Prostate gland (tissue), 2 donors: ENCODE measurements around the gene WWP2.

ENCODE experiments used
- CTCF ChIP-seq, 4 experiments: fragments of 200-600 bp in 2 of 4; fragments of 450-650 bp in 2 of 4; sonication (generic) in 2 of 4; IDR thresholded peaks; 1 replicate in 3 of 4; 2 replicates in 1 of 4; pipeline ENCODE4 v1.5.1; 2016 to 2019; ENCODE audit warnings: antibody characterized with exemption in 4 of 4, mild to moderate bottlenecking in 2 of 4, moderate library complexity in 2 of 4
- POLR2A ChIP-seq: fragments of 450-650 bp; IDR thresholded peaks from one replicate; pipeline ENCODE4 v1.6.1; 2016; ENCODE audit warnings: antibody characterized with exemption, mild to moderate bottlenecking
- POLR2AphosphoS5 ChIP-seq: sonication (generic); formaldehyde crosslinking; IDR thresholded peaks from one replicate; pipeline ENCODE4 v1.6.1; 2017; ENCODE audit warnings: antibody characterized with exemption

DNA sequence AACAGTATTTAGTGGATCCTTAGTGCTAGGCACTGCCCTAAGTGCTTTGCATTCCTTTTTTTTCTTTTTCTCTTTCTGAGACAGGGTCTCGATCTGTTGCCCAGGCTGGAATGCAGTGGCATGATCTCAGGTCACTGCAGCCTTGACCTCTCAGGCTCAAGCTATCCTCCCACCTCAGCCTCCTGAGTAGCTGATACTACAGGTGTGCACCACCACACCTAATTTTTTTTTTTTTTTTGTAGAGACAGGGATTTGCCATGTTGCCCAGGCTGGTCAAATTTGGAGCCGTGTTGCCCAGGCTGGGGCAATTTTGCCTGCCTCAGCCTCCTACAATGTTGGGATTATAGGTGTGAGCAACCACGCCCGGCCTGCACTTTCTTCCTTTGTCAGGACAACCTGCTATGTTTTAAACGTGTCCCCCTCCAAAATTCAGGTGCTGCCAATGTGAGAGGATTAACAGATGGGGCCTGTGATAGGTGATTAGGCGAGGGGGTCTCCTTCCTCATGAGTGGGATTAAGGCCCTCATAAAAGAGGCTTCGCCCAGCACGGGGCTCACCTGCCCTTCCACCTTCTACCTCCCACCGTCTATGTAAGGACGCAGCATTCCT is 41.2 kb upstream of the WWP2 start:
- TF ChIP-seq CTCF (IDR thresholded peaks at IDR 0.05), result no peak
- TF ChIP-seq POLR2A, result no peak
- TF ChIP-seq POLR2AphosphoS5, result no peak
